ENCODE results near the gene LRRK2. TPM values are rescaled to one million over a fixed set of nuclear protein-coding genes. Genes with fewer than 3 reads are reported as not detected.

LRRK2 gene
- total RNA-seq, 1 donor from 2014 or later, result not detected

DNA sequence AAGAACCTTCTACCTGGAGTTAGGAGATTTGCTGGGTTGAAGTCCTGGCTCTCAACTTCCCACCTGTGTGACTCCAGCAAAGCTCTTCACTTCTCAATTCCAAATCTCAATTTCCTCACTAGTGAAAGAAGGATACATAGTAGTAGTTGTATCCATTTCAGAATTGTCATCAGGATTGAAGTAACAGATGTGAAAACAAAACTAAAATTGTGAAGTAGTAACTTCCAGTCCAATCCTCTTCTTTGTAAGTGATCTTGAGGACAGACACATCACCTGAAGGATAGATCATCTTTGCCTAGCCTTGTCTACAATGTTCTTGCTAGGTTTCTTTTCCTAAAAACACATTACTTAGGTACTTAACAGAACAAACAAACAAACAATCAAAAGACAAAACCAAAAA lies 1.2 kb upstream of the LRRK2 start:
- peaks cover 3% of the 10 kb centered on the region for H3K9me3 Mint-ChIP-seq (ENCODE audit: unreplicated experiment)
- TF ChIP-seq, protein P1, sequence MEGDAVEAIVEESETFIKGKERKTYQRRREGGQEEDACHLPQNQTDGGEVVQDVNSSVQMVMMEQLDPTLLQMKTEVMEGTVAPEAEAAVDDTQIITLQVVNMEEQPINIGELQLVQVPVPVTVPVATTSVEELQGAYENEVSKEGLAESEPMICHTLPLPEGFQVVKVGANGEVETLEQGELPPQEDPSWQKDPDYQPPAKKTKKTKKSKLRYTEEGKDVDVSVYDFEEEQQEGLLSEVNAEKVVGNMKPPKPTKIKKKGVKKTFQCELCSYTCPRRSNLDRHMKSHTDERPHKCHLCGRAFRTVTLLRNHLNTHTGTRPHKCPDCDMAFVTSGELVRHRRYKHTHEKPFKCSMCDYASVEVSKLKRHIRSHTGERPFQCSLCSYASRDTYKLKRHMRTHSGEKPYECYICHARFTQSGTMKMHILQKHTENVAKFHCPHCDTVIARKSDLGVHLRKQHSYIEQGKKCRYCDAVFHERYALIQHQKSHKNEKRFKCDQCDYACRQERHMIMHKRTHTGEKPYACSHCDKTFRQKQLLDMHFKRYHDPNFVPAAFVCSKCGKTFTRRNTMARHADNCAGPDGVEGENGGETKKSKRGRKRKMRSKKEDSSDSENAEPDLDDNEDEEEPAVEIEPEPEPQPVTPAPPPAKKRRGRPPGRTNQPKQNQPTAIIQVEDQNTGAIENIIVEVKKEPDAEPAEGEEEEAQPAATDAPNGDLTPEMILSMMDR (IDR thresholded peaks at IDR 0.05; ENCODE audit: partially characterized antibody, unreplicated experiment), result no peak
- DNase-seq, result no peak
- no peaks in the 10 kb centered on the region for H3K4me1 Mint-ChIP-seq (ENCODE audit: low read depth, unreplicated experiment)
- H3K4me3 Mint-ChIP-seq (ENCODE audit: unreplicated experiment), result no peak overlapping the region
- H3K27me3 Mint-ChIP-seq (ENCODE audit: unreplicated experiment), result peaks cover 7% of the 10 kb centered on the region
- H3K27ac Mint-ChIP-seq (ENCODE audit: unreplicated experiment), result no peak overlapping the region
- H3K36me3 Mint-ChIP-seq (ENCODE audit: unreplicated experiment), result no peaks in the 10 kb centered on the region

DNA sequence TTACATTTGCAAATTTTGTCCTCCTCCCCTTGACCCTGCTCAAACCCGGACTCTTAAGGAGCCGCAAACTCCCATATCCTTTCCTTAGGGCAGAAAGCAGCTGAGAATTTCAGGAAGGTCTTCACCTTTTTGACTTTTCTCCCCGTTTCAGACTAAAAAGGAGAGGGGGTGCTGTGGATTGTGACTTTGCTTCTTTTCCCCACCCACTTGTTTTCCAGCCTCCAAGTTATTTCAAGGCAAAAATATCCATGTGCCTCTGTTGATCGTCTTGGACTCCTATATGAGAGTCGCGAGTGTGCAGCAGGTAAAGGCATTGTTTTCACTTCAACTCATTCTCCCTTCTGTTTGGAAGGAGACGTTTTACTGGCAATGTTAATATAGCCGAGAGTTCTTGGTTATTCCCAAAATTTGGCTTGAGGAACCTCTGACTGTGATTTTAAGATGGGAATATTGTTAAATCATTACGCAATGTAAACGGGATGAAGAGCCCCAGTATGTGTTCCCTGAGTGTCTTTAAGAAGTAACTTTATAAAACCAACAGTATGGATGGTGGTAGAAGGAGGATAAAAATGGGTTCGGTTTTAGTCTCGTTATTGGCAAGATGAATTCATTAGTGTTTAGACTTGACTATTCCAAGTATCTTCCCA lies 663 bp downstream of the LRRK2 start:
- peaks cover 7% of the 10 kb centered on the region for H3K27me3 Mint-ChIP-seq (ENCODE audit: unreplicated experiment)
- no peak overlapping the region for H3K27ac Mint-ChIP-seq (ENCODE audit: unreplicated experiment)

DNA sequence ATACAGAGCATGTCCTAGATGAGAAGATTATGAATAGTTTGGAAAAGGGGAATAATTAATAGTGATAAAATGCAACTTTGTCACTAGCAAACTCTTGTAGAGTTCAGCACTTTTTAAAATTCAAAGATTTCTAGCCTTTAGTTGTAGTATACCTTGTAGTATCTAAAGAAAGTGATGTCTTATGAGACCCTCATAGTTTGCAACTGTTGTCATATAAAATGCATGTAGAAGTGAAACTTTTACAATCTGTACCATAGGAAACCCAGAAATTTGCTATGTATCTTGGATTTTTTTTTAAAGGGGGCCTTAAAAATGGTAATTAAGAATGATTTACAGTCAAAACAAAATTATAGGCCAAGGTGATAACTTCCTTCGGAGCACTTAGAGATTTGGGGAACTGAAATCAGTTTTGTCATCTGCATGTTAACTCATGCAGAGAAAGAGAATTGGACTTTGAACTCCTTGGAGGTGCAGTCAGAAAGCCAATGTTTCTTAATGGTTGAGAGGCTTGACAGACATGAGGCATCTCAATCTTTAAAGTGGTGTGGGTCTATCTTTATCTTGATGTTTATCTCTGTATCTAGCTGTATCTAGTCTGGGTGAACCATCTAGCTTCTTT lies 1.3 kb downstream of the LRRK2 start:
- H3K4me3 Mint-ChIP-seq (ENCODE audit: unreplicated experiment), result no peak overlapping the region

More for the DNA sequence above, 663 bp downstream of the LRRK2 start:
- TF ChIP-seq, protein P1 (IDR thresholded peaks at IDR 0.05; ENCODE audit: partially characterized antibody, unreplicated experiment), result no peak
- peaks cover 3% of the 10 kb centered on the region for H3K9me3 Mint-ChIP-seq (ENCODE audit: unreplicated experiment)
- H3K4me1 Mint-ChIP-seq (ENCODE audit: low read depth, unreplicated experiment), result no peaks in the 10 kb centered on the region
- no peak for DNase-seq
- no peaks in the 10 kb centered on the region for H3K36me3 Mint-ChIP-seq (ENCODE audit: unreplicated experiment)
- H3K4me3 Mint-ChIP-seq (ENCODE audit: unreplicated experiment), result peak overlapping the region; percentile 84

DNA sequence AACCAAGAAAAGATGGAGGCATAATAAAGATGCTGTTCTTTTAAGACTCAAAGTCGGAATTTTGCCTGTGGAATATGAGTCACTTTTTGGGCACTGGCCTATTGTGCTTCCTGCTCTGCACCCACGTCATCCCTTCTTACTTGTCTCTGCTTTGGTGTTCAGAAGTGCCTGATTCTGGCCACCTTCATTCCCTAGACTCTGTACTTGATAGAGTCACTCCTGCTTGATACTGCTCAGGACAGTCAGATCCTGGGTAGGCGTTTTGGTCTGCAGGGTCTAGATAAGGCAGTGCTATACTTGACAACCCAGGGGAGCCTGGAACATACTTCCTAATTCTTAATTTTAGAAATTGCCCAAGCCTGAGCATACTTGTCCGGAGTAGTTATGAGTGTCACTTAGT lies 1.9 kb downstream of the LRRK2 start:
- DNase-seq, result no peak
- H3K27me3 Mint-ChIP-seq (ENCODE audit: unreplicated experiment), result peaks cover 7% of the 10 kb centered on the region

More for the DNA sequence above, 1.3 kb downstream of the LRRK2 start:
- no peaks in the 10 kb centered on the region for H3K4me1 Mint-ChIP-seq (ENCODE audit: low read depth, unreplicated experiment)
- DNase-seq, result no peak
- H3K36me3 Mint-ChIP-seq (ENCODE audit: unreplicated experiment), result no peaks in the 10 kb centered on the region
- no peak overlapping the region for H3K27ac Mint-ChIP-seq (ENCODE audit: unreplicated experiment)
- peaks cover 7% of the 10 kb centered on the region for H3K27me3 Mint-ChIP-seq (ENCODE audit: unreplicated experiment)
- peaks cover 3% of the 10 kb centered on the region for H3K9me3 Mint-ChIP-seq (ENCODE audit: unreplicated experiment)
- TF ChIP-seq, protein P1 (IDR thresholded peaks at IDR 0.05; ENCODE audit: partially characterized antibody, unreplicated experiment), result no peak

More for the DNA sequence above, 1.9 kb downstream of the LRRK2 start:
- Mint-ChIP-seq H3K4me1 (ENCODE audit: low read depth, unreplicated experiment) (no peaks in the 10 kb centered on the region), H3K36me3 (ENCODE audit: unreplicated experiment) (no peaks in the 10 kb centered on the region), H3K9me3 (ENCODE audit: unreplicated experiment) (peaks cover 3% of the 10 kb centered on the region), H3K27ac (ENCODE audit: unreplicated experiment) (no peak overlapping the region), H3K4me3 (ENCODE audit: unreplicated experiment) (no peak overlapping the region)
- TF ChIP-seq, protein P1 (IDR thresholded peaks at IDR 0.05; ENCODE audit: partially characterized antibody, unreplicated experiment), result no peak

Data from glutamatergic neuron (in vitro differentiated cells).